Umbilical cord (tissue), 2 donors: ENCODE data around the gene KLHL17. TPM values are rescaled to one million over a fixed set of nuclear protein-coding genes. Genes with fewer than 3 reads are reported as not detected.

ENCODE experiments used
- DNase-seq: peaks from one replicate; pipeline ENCODE4 v3.0.0-alpha.2; 2015; ENCODE audit warnings: low spot score
- total RNA-seq: library from RNA; depleted of rRNA; stranded (reverse); fragments of >200 nt; gene quantifications from one replicate; pipeline ENCODE4 v1.2.3, GENCODE V29; 2014; ENCODE audit warnings: low replicate concordance; ENCODE audit not compliant: insufficient read depth

KLHL17 gene
- total RNA-seq, 1 donor from 2014 or later, result 3.4 TPM

DNA sequence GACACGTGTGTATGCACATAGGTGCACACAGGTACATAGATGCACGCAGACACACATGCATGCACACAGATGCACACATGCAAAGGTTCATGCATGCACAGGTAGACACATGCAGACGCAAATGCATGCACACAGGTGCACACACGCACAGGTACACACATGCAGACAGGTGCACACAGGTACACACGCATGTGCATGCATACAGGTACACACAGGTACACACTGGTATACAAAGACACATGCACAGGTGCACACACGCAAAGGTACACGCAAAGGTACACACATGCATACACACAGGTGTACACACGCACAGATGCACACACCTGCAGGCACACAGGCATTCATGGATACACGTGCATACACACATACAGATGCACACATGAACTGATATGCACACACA, 10.1 kb upstream of the KLHL17 start:
- no peak for DNase-seq

DNA sequence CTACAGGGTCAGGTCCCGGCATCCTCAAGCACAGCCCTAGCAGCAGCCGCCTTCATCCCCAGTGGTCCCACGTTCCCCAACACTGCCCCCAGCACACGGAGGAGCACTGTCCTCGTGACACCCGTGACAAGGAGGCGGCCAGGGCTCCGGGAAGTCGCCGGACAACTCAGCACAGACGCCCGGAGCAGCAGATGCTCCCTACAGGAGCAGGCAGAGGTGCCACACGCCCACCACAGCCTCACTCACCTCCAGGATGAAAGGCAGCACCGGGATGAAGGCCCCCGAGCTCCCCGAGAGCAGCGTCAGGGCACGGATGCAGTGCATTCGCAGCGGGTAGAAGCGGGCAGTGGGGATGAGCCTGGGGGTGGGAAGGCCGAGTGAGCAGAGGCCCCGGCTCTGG, 9.5 kb upstream of the KLHL17 start:
- DNase-seq, result no peak

DNA sequence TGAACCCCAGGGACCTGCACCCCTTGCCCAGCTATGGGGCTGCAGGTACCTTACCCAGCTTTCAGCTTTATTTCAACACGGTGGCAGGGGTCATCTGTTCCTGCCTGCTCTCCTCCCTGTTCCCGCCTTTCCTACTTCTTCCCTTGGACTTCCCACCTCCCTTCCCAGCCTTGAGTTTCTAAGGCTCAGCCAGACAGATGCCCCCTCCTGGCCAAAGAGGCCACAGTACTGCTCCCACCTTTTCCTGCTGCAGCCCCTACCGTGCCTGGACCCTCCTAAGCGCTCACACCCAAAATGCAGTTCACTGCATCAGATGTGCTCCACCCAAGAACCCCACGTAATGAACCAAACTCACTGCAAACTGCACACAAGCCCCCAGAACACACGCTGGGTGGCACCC, 9.0 kb upstream of the KLHL17 start:
- no peak for DNase-seq

DNA sequence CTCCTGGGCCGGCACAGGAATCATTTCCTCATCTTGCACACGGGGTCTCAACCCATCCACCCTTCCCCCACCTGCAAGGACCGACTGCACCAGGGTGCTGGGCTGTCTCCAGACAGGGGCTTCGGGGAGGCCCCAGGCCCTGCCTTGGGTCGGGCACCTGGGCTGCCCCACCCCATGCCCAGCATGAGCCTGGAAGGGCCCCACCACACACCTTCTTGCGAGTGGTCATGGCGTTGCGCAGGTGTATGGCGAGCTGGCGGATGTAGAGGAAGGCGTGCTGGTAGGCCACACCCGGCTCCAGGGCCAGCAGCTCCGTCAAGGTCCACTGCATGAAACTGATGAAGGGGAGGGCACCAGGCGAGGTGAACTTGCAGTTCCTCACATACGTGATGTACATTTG, 8.2 kb upstream of the KLHL17 start:
- DNase-seq, result no peak

DNA sequence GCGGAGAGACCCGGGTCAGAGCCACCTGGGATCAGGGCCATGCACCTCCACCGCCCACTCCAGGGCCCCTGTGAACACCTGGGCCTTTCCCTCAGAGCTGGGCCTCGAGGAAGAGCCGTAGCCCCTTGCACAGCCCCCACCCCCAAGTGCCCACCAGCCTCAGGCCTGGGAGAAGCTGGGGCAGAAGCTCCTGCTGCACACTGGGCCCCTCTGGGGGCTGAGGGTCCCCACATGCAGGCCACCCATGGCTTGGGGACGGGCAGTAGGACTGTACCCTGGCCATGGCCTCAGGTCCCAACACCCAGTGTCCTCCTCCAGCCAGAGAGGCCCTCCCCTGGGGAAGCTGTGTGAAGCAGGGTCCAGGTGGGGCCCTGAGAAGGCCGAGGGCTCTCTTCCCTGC, 7.8 kb upstream of the KLHL17 start:
- no peak for DNase-seq

DNA sequence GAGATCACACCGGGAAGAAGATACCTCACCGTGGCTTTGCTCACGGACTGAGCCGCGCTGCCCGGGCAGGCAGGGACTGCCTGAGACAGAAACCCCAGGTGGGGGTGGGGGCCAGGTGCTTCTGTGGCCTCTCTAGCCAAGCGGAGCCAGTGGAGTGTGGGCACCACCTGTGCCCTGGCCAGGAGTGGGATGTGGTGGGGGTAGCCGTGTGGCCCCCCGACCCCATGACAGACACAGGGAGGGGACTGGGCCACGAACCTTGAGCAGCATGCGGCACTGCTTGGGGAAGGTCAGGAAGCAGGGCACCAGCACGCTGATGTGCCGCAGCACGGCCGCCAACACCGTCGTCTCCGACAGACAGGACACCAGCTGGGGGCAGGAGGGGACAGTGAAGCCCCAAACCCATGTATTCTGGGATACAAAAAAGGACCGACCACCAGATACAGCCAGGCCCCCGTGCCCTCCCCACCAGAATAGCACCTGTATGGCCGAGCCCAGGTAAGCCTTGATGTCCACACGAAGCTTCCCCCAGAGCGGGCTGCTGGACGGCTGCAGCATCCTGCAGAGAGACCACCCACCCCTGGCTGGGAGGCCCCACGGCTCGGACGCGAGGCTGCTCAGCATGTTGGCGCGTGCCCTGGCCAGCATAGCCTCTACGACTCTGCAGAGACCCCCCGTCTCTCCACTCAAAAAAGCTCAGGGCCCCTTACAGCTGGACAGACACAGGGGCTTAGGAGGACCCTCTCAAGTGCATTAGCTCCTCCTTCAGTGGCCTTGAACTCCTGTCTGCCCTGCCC, 6.7 kb upstream of the KLHL17 start:
- DNase-seq, result no peak

DNA sequence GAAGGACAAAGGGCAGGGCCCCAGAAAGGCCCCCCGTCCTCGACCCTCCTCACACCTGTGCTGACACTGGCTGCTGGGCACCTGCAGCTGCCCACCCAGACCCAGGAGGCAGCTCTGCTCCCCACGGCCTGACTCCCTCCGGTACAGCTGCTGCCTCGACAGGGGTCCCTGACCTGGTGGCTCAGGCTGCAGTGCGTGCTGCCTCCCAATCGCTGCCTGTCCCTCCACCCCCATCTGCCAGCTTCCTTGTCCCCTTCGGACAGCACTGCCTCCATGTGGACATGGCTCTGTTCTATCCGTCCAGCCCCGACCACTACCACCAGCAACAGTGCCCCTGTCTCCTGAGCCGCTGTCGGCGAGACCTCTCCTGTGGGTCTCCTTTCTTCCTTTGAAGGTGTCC, 5.5 kb upstream of the KLHL17 start:
- no peak for DNase-seq

DNA sequence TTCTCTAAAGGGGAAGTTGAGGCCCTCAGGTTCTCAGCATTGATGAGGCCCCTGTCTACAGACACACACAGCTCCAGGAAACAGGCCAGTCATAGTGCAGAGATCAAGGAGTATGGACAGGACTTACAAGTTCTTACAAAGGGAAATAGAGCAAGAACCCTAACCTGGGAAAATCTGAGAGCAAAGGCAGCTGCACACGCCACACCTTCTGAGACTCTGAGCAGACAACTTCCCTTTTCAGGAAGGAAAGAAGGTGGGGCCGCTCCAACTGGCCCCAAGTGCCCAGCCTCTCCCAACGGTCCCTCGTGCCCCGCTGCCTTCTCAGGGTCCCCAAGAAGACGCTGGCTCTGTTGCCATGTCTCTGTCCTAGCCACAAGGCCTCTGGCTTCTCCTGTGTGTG, 4.9 kb upstream of the KLHL17 start:
- no peak for DNase-seq

DNA sequence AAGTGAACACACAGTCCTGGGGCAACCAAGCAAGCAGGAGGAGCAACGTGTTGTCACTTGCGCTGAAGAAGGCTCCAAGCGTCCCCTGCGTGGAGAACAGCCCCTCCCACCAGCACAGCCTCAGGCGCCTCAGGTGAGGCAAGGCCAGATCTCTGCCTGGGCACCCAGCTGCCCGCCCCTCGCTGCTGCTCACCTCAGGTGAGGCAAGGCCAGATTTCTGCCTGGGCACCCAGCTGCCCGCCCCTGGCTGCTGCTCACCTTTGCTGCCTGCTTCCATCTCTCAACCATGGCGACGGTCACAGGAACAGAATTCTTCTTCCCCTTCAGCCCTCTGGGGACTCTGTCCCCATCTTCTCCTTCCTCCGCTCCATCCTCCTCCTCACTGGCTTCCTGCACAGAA, 3.7 kb upstream of the KLHL17 start:
- DNase-seq, result no peak

DNA sequence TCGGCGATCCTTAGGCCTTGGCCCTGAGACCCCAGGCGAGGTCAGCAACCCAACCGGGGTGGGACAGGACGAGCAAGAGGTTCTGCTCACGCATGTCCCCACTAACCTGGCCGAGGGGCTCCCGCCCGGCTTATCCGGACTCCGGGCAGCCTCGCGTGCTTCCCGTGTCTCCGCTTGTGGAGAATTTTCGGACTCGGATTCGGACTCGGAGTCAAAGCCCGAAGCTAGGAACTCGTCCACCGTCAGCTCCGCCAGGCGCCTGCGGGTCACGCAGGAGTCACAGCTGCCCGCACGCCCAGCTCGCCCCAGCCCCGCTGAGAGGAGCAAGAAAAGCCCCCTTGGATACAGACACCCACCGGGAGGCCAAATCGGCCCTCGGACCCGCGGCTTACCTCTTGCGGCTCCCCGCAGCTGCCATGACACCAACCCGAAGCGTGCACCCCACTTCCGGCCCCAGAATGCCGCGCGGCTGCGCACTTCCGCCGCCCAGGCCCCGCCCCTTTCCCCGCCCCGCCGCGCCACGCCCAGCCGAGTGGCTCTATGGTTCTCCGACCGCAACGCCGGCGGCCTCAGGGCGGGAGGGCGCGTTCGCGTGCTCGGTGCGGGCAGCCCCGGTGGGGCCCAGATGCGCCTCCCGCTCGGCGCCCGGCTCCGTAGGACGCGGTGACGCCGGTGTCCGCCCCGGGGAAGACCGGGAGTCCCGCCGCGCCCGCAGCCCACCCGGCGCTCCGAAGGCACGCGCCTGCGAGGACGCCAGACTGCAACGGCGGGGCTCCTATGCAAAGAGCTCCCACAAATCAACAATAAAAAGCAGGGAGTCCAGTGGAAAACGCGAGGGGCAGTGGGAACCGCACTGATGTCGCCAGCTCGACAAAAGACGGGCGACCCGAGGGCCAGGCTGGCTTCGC, 1.3 kb upstream of the KLHL17 start, which contains the start of gene NOC2L:
Gene NOC2L (minus strand): TSS at position 434 of the 908 bp plus-strand sequence. CDS start 16 bp downstream, at position 418.
- DNase-seq, result peak; percentile 86

DNA sequence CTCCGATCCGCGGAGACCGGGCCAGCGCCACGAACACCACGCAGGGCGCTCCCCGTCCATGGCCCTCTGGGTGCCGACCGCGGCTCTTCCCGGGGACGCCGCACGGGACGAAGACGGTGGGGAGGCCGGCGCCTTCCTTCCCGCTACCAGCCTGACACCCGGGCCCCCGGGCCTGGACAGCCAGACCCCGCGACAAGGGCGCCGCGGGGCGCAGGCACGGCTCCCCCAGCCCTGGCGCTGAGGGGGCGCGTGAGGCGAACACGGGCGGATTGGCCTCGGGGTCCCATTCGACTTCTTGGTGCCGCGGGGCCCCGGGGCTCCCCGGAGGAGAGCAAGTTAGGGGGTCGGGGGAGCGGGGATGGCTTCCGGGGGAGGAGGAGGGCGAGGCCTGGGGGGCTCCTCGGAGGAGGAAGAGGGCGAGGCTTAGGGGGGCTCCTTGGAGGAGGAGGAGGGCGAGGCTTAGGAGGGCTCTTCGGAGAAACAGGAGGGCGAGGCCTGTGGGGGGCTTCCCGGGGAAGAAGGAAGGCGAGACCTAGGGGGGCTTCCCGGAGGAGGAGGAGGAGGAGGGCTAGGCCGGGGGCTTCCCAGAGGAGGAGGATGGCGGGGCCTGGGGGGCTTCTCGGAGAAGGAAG, 537 bp upstream of the KLHL17 start:
- no peak for DNase-seq

DNA sequence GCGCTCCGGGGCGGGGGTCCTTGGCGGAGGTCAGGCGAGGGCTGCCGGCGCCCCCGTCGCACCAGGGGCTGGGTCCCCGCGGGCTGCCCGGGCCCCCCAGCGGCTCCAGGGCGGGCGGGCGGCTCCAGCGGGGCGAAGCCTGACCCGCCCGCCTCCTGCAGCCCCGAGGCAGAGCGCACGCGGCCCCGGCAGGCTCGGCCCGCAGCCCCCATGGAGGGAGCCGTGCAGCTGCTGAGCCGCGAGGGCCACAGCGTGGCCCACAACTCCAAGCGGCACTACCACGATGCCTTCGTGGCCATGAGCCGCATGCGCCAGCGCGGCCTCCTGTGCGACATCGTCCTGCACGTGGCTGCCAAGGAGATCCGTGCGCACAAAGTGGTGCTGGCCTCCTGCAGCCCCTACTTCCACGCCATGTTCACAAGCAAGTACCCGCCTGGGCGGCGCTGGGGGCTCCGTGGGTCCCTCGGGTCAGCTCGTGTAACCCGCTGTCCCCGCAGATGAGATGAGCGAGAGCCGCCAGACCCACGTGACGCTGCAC, 817 bp downstream of the KLHL17 start:
- no peak for DNase-seq

DNA sequence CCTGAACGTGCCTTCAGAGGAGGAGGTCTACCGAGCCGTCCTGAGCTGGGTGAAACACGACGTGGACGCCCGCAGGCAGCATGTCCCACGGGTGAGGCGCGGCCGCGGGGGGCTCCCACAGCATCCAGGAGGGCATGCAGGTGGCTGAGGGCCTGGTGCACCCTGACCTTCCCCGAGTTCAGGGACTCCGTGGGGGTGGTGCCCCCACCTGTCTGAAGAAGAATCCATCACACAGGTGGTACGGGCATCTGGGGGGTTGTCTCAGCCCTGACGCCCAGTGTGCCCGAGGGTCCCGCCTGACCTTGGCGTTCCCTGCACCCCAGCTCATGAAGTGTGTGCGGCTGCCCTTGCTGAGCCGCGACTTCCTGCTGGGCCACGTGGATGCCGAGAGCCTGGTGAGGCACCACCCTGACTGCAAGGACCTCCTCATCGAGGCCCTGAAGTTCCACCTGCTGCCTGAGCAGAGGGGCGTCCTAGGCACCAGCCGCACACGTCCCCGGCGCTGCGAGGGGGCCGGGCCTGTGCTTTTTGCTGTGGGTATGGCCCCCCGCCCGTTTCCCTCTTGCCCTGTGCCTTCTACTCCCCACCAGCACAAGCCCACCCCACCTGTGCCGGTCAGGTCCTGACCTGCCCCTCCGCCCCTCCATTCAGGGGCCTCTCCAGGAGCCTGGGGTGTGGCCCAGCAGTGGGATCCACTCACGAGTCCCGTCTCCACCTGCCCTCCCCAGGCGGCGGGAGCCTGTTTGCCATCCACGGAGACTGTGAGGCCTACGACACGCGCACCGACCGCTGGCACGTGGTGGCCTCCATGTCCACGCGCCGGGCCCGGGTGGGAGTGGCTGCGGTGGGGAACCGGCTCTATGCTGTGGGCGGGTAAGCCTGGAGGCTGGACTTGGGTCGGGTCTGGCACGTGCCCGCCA, 2.3 kb downstream of the KLHL17 start:
- no peak for DNase-seq

DNA sequence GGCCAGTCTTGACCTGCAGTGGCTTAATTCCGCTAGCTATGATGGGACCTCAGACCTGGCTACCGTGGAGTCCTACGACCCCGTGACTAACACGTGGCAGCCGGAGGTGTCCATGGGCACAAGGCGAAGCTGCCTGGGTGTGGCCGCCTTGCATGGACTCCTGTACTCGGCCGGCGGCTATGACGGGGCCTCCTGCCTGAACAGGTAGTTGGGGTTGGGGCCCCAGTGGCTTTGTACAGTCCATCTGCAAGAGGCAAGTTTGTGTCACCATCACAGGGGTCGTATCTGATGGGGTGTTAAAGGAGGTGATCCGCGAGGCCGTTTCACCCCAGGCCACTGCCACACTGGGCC, 2.9 kb downstream of the KLHL17 start:
- DNase-seq, result no peak

DNA sequence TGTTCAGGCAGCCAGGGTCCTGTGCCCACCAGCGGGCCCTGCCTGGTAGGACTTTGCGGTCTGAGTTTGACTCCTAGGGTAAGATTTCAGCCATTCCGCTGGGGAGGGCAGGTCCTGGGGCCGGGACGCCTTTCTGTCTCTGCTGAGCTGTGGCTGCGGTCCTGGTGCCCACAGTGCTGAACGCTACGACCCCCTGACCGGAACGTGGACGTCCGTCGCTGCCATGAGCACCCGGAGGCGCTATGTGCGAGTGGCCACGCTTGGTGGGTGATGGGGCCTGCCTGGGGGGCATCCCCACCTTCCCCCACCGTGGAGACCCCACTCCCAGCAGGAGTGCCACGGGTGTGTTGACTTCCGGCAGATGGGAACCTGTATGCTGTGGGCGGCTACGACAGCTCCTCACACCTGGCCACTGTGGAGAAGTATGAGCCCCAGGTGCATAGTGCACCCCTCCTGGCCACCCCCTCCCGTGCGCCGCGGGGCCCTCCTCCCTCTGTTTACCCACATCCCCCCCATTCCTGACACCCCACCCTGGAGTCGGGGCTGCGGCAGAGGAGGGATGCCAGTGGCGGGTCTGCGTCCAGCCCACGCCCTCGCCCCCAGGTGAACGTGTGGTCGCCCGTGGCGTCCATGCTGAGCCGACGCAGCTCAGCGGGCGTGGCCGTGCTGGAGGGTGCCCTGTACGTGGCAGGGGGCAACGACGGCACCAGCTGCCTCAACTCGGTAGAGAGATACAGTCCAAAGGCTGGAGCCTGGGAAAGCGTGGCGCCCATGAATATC, 3.6 kb downstream of the KLHL17 start:
- DNase-seq, result no peak

DNA sequence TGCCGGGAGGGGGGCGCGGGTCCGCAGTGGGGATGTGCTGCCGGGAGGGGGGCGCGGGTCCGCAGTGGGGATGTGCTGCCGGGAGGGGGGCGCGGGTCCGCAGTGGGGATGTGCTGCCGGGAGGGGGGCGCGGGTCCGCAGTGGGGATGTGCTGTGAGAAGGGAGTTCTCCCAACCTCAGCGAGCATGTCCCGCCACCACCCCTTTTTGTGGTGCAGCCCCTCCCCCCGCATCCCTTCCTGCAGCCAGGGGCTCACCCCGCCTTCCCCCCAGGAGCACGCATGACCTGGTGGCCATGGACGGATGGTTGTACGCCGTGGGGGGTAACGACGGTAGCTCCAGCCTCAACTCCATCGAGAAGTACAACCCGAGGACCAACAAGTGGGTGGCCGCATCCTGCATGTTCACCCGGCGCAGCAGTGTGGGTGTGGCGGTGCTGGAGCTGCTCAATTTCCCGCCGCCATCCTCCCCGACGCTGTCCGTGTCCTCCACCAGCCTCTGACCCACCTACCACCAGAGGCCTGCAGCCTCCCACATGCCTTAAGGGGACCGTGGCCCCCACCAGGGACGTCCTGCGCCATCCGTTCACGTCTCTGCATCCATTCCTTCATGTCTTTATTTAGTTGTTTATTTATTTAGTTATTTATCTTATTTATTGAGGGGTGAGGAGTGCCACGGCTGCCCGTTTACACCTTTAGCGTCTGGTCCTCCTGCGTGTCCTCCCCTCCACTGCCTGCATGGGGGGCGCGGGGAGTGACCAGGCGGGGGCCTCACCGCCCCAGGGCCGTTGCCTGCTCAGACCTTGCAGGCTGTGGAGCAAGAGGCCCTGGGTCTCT, 4.5 kb downstream of the KLHL17 start:
- DNase-seq, result no peak

DNA sequence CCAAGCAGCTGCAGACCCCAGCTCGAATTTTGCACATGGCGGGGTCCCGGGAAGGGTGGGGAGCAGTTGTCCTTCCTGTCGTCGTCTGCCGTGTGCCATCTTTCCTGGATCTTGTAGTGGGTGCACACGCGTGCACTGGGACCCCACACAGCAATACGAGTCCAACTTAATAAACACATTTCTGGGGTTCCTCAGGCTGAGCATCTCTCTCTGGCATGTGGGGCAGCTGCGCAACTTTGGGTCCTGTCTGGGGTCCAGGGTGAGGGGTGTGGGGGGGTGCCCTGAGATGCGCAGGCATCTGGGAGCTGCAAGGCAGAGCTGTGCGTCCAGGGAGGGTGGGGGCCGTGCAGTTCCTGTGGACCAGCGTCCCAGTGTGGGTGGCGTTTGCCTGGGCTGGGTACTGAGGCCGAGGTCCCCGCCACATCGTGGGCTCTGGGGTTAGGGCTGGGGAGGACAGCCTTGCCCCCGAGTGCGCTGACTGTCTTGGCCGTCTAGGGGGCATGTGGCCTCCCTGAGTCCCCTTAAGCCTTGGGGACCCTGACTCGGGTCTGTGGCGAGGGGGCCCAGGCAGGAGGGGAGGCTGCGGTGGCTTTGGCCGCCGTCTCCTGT, 5.2 kb downstream of the KLHL17 start:
- DNase-seq, result no peak

DNA sequence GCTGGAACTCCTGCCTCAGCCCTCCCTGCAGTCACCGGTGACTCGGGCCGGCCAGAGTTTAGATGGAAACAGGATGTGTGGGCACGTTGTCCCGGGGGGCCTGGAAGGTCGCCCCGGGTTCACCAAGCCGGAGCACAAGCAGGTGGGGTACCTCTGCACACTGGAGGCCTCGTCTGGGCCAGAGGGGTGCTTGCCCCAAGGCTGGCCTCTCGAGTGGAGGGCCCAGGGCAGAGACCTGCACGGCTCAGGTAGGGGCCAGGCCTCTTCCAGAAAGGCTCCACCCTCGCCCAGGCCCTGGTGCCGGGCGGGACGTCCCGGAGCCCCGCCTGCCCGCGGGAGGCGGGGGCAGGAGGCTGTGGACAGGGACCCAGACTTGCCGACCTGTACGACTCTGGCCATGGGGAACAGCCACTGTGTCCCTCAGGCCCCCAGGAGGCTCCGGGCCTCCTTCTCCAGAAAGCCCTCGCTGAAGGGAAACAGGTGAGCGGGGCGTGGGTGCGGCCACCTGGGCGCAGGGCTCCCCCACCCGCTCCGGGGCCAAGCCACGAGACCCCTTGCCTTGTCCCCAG, 5.8 kb downstream of the KLHL17 start, which contains the start of gene PLEKHN1:
Gene PLEKHN1 (plus strand): TSS at position 348 of the 569 bp plus-strand sequence. CDS start 50 bp downstream, at position 398.
- DNase-seq, result no peak
